HUDEP-2 (cell line): ENCODE data around the gene CUEDC1.
A peak's percentile ranks its signal among the peaks of the same experiment; 100 is the strongest.
"Not testable (repeated sequence)": the region's sequence is repeated elsewhere in the genome, so short reads cannot be mapped to it uniquely, and the experiment has no call there.

Source experiments
- DNase-seq, 76 experiments: peaks; one replicate each; lab custom pipeline; 2025; ENCODE audit not compliant: unreplicated experiment in 76 of 76; lab: John Stamatoyannopoulos, UW

Gene CUEDC1

GRCh38 chr17:57941384-57942370 is 13.5 kb downstream of the CUEDC1 start:
- no peak for DNase-seq

DNA sequence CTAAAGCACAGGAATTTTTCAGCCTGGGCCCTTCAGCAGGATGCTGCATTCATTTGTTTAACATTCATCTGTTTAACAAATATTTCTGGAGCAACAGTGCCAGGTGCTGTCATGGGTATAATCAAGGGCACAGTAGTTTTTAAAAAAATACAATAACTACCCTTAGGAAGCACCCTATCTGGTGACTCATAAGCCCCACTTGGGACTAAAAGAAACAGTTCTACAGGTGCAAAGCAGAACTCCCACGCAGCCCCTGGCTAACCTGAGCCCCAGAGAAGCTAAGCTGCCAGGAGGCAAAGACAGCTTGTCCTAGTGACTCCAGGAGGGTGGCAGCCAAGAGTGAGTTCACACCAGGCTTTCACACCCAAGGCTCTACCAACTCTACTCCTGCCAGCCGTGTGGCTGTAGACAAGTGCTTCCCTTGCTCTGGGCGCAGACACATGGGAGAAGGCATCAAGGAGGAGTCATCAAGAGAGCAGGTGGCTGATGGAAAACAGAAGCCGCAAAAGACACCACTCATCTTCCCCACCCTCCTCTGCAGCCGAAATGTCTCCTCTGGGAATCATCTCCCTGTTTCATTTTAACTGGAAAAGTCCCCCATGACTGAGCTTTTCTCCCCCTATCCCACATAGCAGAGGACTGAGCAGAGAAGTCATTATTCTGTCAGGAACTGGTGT is 14.4 kb downstream of the CUEDC1 start:
- DNase-seq: no peak

DNA sequence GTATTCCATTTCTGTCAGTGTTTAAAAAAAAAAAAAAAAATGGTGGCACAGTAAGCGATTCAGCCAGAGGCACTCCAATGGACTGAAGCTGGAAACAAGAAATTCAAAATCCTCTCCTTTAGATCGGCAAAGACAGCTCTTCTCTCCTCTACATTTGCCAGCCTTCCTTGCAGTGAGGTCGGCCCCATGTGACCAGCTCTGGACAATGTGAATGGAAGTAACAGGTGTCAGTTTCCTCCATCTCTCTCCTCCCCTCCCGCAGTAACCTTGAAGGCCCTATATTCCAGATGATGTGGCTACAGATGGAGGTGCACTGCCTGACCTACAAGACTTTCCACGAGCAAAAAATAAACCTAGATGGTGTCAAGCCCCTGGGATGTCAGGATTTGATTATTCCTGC is 15.0 kb downstream of the CUEDC1 start:
- no peak for DNase-seq

- DNase-seq: peak in 3 of 76 experiments; percentile 3 to 15 (median 10)
These were observed 15.4 kb downstream of the CUEDC1 start for GRCh38 chr17:57939797-57940196.

- no peak for DNase-seq
These were observed 17.1 kb downstream of the CUEDC1 start for GRCh38 chr17:57938061-57938502.

GRCh38 chr17:57937492-57937891 is 17.7 kb downstream of the CUEDC1 start:
- DNase-seq: no peak

GRCh38 chr17:57935833-57936807 is 19.1 kb downstream of the CUEDC1 start:
- DNase-seq: no peak

DNA sequence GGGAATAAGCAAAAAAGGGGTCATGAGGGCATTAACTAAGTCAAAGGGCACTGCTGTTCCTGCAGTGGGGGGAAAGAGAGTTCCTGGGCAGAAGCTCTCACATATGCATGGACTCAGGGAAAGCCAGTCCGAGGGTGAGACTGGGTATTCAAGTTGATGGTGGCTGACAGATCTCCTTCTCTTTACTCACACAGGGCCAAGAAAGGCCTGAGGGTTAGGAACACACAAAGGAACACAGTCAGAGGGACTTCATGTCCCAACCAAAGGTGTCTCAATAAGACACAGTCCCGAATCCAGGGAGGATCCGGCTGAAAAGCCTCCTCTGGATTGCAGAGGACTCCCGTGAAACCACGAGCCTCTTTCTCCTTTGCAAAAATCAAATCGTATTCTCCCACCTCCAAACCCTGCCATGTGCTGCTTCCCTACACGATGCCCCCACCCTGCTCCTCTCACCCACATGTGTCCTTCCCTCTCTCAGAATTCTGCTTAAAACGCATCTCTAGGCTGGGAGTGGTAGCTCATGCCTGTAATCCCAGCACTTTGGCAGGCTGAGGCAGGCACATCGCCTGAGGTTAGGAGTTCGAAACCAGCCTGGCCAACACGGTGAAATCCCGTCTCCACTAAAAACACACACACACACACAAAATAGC is 23.6 kb downstream of the CUEDC1 start:
- no peak for DNase-seq

DNA sequence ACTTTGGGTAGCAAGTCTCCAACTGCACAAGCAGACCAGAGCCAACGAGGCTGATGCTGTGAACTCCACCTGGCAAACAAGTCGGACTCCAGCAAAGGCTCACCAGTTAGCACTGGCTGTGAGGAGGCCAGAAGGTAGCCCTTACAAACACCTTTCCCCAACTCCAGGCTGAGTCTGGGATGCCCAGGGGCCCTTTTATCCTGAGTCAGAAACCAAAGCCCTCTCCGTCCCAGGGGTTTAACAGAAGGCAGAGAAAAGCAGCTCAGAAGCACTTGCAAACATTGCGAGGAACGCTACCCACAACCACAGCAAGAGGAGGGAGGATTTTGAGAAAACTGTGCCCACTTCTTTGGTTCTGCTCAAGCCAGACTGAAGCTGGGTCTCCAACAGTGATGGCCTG is 25.0 kb downstream of the CUEDC1 start:
- no peak for DNase-seq

GRCh38 chr17:57929386-57929785 is 25.8 kb downstream of the CUEDC1 start:
- DNase-seq: no peak

DNA sequence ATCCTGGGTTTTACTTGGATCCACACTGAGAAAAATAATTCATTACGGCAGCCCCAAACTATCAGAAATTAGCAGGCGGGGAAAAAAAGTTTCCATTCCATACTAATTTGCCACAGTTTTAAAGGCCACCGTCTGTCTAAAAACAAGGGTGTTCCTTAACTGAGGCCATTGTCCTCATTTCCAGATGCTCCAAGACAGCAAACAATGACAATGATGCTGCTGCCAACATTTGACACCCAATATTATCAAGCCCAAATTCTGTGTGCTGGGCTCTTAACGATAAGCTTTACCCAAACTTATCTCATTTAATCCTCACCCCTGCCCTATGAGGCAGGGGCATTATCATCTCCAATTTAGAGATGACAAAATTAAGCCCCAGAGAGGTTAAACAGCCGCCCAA is 26.3 kb downstream of the CUEDC1 start:
- DNase-seq: peak in 52 of 76 experiments; percentile 10 to 89 (median 42)

DNA sequence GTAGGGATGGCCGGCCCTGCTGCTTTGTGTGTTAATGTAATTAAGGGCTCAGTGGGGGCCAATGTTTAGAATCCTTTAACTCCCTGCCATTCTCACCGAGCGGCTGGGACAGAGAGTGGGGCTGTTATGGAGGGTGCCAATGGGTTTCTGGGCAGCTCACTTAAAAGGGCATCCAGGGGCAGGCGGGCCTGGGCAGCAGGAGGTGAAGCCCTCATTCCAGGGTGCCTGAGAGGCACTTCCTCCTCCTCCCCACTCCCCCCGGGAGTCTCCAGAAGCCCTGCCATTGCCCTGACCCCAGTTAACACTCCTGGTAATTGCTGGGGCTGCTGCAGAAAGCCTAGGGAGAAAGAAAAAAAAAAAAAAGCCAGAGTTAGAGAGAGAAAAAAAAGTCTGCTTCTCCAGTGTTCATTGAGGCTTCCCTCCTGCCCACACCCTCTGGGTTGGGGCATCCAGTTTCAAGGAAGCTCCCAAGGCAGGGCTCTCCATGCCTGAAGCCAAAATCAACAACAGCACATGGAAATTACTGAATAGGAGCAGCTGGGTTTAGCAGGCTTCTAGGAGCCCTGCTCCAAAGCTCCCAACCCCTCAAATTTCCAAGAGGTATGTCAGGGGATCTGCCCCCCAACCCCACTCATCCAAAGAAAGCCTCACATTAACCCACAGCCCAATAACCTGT is 28.0 kb downstream of the CUEDC1 start:
- no peak for DNase-seq

- DNase-seq: no peak
These were observed 28.5 kb downstream of the CUEDC1 start for GRCh38 chr17:57926723-57927047.

DNA sequence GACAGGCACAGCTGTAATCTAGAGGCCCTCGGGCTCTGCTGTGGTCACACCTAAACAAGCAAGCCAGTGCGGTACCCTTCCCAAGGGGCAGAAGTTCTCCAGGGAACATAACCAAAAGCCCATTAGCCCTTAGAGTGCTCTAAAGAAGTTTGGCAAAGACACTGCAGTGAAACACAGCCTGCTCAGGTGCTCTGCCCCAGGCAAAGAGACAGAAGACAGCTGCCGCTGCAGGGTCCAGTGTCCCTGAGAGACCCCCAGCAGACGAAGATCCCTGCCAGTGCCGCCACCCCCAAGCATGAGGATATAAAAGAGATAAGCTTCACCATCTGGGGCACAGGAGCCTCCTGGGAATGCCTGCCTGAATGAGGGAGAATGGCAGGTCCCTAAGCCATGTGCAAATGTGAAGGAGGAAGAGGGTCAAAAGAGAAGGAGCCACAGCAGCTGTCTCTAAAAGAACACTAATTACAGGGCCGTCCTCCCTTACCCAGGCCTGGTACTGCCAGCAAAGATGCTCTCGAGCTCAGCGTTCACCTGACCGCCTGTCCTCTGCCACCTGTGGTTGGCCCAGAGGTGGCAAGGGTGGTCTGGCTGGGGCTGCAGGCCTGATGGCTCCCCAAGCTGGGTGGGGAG is 29.7 kb downstream of the CUEDC1 start:
- DNase-seq: no peak

DNA sequence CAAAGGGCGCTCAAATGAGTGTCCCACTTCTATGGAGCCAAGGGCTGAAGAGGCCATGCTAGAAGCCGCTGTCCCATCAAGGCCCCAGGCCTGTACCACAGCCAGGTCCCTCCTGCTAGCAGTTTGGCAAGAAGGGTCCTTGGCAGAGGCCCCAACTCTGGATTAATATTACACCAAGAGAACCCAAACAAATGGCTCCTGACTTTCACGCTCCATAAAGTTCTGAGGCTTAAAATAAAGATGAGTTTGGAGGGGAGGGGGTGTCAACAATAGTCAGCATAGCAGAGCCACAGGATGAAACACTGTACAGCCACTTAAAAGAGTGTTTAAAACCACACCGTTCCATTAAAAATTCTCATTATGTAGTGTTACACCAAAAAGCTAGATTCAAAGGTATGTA is 30.5 kb downstream of the CUEDC1 start:
- no peak for DNase-seq

DNA sequence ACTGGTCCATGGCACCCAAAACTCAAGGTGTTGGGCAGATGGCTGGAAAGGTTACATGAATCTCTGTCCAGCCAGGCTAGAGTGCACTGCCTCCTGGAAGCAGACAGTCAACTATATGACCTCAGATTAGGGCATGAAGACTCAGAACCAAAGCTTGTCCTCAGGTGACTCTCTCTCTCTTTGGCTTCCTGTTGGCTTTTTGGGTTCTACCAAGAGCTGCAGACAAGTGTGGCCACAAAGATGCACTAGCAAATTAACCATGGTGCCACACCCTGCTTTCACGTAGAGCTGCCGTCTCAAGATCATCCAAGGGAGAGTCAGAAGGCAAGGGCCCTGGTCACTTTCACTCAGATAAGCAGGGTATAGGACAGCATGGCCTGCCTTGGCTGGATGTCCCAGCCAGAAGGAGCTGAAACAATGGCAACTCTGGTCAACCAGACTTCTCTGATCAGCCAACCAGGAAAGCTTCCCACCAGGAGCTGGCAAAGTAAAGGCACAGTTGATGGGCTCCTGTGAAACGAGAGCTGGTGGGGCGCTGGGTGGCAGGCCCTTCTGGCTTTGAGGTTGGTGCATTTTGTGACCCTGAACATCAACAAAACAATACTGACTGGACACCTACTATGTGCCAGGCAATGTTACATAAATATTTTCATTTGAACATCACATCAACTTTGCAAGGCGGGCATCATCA is 31.9 kb downstream of the CUEDC1 start:
- DNase-seq: no peak

DNA sequence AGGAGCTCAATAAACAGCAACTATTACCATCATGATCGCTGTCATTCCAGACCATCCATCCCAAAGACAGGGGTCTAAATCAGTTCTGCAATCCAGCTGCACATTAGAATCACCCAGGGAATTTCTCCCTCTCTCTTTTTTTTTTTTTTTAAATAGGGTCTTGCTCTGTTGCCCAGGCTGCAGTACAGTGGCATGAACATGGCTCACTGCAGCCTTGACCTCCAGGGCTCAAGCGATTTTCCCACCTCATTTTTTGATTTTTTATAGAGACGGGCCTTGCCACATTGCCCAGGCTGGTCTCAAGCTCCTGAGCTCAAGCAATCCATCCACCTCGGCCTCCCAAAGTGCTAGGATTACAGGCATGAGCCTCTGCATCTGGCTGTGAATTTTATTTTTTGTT is 32.5 kb downstream of the CUEDC1 start:
- DNase-seq: not testable (repeated sequence)

- DNase-seq: no peak
These were observed 34.1 kb downstream of the CUEDC1 start for GRCh38 chr17:57920916-57921703.
